H9 (cell line): ENCODE measurements around the gene FAM120A. TPM values are rescaled to one million over a fixed set of nuclear protein-coding genes. Genes with fewer than 3 reads are reported as not detected.

Experiments
- DNase-seq: peaks from one replicate; pipeline ENCODE4 v3.0.0-alpha.2; 2017
- H2AFZ ChIP-seq: one replicate; pipeline ENCODE4 v1.6.1; 2013; ENCODE audit warnings: mild to moderate bottlenecking, low read length, control low read depth, moderate library complexity
- H2AK5ac ChIP-seq: 2 replicates; pipeline ENCODE4 v1.6.1; 2013; ENCODE audit warnings: low read length, control low read depth, mixed read lengths; ENCODE audit not compliant: insufficient read length
- H2BK120ac ChIP-seq: one replicate; pipeline ENCODE4 v1.6.1; 2013; ENCODE audit warnings: low read depth, mild to moderate bottlenecking, low read length, control low read depth, inconsistent platforms; ENCODE audit not compliant: poor library complexity, severe bottlenecking
- H2BK12ac ChIP-seq: 2 replicates; pipeline ENCODE4 v1.6.1; 2013; ENCODE audit warnings: low read length, control low read depth, mixed read lengths, low read depth; ENCODE audit not compliant: insufficient read length
- H2BK15ac ChIP-seq: 2 replicates; pipeline ENCODE4 v1.6.1; 2013; ENCODE audit warnings: low read depth, low read length, control low read depth
- H2BK20ac ChIP-seq: one replicate; pipeline ENCODE4 v1.6.1; 2013; ENCODE audit warnings: low read depth, mild to moderate bottlenecking, low read length, control low read depth, inconsistent platforms; ENCODE audit not compliant: poor library complexity, severe bottlenecking
- H2BK5ac ChIP-seq: 2 replicates; pipeline ENCODE4 v1.6.1; 2013; ENCODE audit warnings: low read length, control low read depth, mixed read lengths; ENCODE audit not compliant: insufficient read length
- H3K14ac ChIP-seq: 2 replicates; pipeline ENCODE4 v1.6.1; 2013; ENCODE audit warnings: low read length, control low read depth; ENCODE audit not compliant: insufficient read depth
- H3K18ac ChIP-seq: 2 replicates; pipeline ENCODE4 v1.6.1; 2013; ENCODE audit warnings: low read depth, mild to moderate bottlenecking, mixed read lengths, low read length, control low read depth; ENCODE audit not compliant: insufficient read length
- H3K23ac ChIP-seq: 2 replicates; pipeline ENCODE4 v1.6.1; 2013; ENCODE audit warnings: low read length, control low read depth, mixed read lengths, low read depth; ENCODE audit not compliant: insufficient read length
- H3K23me2 ChIP-seq: 2 replicates; pipeline ENCODE4 v1.6.1; 2013; ENCODE audit warnings: low read depth, mild to moderate bottlenecking, mixed read lengths, low read length, control low read depth; ENCODE audit not compliant: insufficient read length, poor library complexity, severe bottlenecking
- H3K27ac ChIP-seq: 2 replicates; pipeline ENCODE4 v1.5.1; 2013; ENCODE audit warnings: low read length, control low read depth, mixed read lengths, low read depth; ENCODE audit not compliant: insufficient read length
- H3K27me3 ChIP-seq: 2 replicates; pipeline ENCODE4 v1.6.1; 2013; ENCODE audit warnings: low read length, control low read depth, inconsistent platforms; ENCODE audit not compliant: insufficient read depth
- H3K4ac ChIP-seq: 2 replicates; pipeline ENCODE4 v1.6.1; 2013; ENCODE audit warnings: low read depth, mild to moderate bottlenecking, control low read depth, inconsistent platforms, low read length, moderate library complexity
- H3K4me1 ChIP-seq: 2 replicates; pipeline ENCODE4 v1.6.1; 2013; ENCODE audit warnings: low read length, control low read depth, inconsistent platforms; ENCODE audit not compliant: insufficient read depth
- H3K4me2 ChIP-seq: 2 replicates; pipeline ENCODE4 v1.6.1; 2013; ENCODE audit warnings: low read length, control low read depth, mixed read lengths; ENCODE audit not compliant: insufficient read length, insufficient read depth
- H3K56ac ChIP-seq: 2 replicates; pipeline ENCODE4 v1.6.1; 2013; ENCODE audit warnings: low read depth, mild to moderate bottlenecking, mixed read lengths, low read length, control low read depth; ENCODE audit not compliant: insufficient read length
- H3K79me1 ChIP-seq: 2 replicates; pipeline ENCODE4 v1.6.1; 2013; ENCODE audit warnings: low read depth, mild to moderate bottlenecking, moderate library complexity, low read length, control low read depth, inconsistent platforms; ENCODE audit not compliant: insufficient read depth, poor library complexity, severe bottlenecking
- H3K79me2 ChIP-seq: 2 replicates; pipeline ENCODE4 v1.6.1; 2013; ENCODE audit warnings: low read length, control low read depth, inconsistent platforms; ENCODE audit not compliant: insufficient read depth
- H3K9ac ChIP-seq: 2 replicates; pipeline ENCODE4 v1.6.1; 2013; ENCODE audit warnings: low read length, control low read depth, mixed read lengths; ENCODE audit not compliant: insufficient read length; ENCODE audit errors: extremely low read depth
- H3K9me3 ChIP-seq: one replicate; pipeline ENCODE4 v1.6.1; 2013; ENCODE audit warnings: low read depth, low read length, inconsistent platforms; ENCODE audit not compliant: control insufficient read depth
- H3T11ph ChIP-seq: one replicate; pipeline ENCODE4 v1.6.1; 2013; ENCODE audit warnings: mild to moderate bottlenecking, low read length, control low read depth, inconsistent platforms
- H4K20me1 ChIP-seq: one replicate; pipeline ENCODE4 v1.6.1; 2013; ENCODE audit not compliant: control insufficient read depth, insufficient read length, insufficient read depth
- H4K5ac ChIP-seq: 2 replicates; pipeline ENCODE4 v1.6.1; 2013; ENCODE audit warnings: low read depth, mild to moderate bottlenecking, mixed read lengths, low read length, control low read depth; ENCODE audit not compliant: insufficient read length
- H4K8ac ChIP-seq: replicated peaks from 2 replicates; pipeline ENCODE4 v1.6.1; 2013; ENCODE audit warnings: low read length, control low read depth, mixed read lengths, low read depth; ENCODE audit not compliant: insufficient read length
- H4K91ac ChIP-seq: 2 replicates; pipeline ENCODE4 v1.6.1; 2013; ENCODE audit warnings: low read depth, mild to moderate bottlenecking, moderate library complexity, mixed read lengths, low read length, control low read depth; ENCODE audit not compliant: insufficient read length
- H3K27ac Mint-ChIP-seq, 3 experiments: 2 replicates in 2 of 3; 3 replicates in 1 of 3; pipeline ENCODE4 v1.8.0; 2020 to 2021; ENCODE audit warnings: mixed read lengths in 3 of 3, mild to moderate bottlenecking in 1 of 3, moderate library complexity in 1 of 3
- H3K27me3 Mint-ChIP-seq: 2 replicates; pipeline ENCODE4 v1.8.0; 2021; ENCODE audit warnings: low read depth, mild to moderate bottlenecking, moderate library complexity, mixed read lengths
- H3K36me3 Mint-ChIP-seq, 3 experiments: 2 replicates in 2 of 3; 3 replicates in 1 of 3; pipeline ENCODE4 v1.8.0; 2020 to 2021; ENCODE audit warnings: low read depth in 3 of 3, mixed read lengths in 3 of 3; ENCODE audit not compliant: insufficient read depth in 1 of 3
- H3K4me1 Mint-ChIP-seq, 2 experiments: 2 replicates each; pipeline ENCODE4 v1.8.0; 2020; ENCODE audit warnings: mixed read lengths in 2 of 2
- H3K4me3 Mint-ChIP-seq, 2 experiments: 2 replicates in 1 of 2; 3 replicates in 1 of 2; pipeline ENCODE4 v1.8.0; 2020 to 2021; ENCODE audit warnings: mild to moderate bottlenecking in 2 of 2, mixed read lengths in 2 of 2, moderate library complexity in 1 of 2
- H3K9me3 Mint-ChIP-seq, 2 experiments: 2 replicates in 1 of 2; 3 replicates in 1 of 2; pipeline ENCODE4 v1.8.0; 2020; ENCODE audit warnings: mild to moderate bottlenecking in 2 of 2, mixed read lengths in 2 of 2, moderate library complexity in 1 of 2
- whole genome bisulfite sequencing: extraction: QIAGEN DNeasy Blood & Tissue Kit; methylation state at CpG from one replicate; pipeline ENCODE4 v1.1.7; 2013; ENCODE audit warnings: missing lambda C conversion rate, low lambda C conversion rate, mixed read lengths; ENCODE audit not compliant: insufficient read length; ENCODE audit errors: extremely low coverage; 5-methylcytosine and 5-hydroxymethylcytosine counted together
- total RNA-seq: library from RNA; stranded (reverse); gene quantifications from 2 replicates; pipeline ENCODE4 v1.2.1, GENCODE V29; 2021
- TF ChIP-seq, protein P1 (sequence below): fragments of 200-600 bp; sonication (generic); conservative IDR thresholded peaks from 3 replicates; pipeline ENCODE4 v1.8.0; 2021; ENCODE audit warnings: antibody characterized with exemption, mild to moderate bottlenecking

Gene FAM120A
- total RNA-seq, 1 experiment from 2014 or later: 57.7 TPM

DNA sequence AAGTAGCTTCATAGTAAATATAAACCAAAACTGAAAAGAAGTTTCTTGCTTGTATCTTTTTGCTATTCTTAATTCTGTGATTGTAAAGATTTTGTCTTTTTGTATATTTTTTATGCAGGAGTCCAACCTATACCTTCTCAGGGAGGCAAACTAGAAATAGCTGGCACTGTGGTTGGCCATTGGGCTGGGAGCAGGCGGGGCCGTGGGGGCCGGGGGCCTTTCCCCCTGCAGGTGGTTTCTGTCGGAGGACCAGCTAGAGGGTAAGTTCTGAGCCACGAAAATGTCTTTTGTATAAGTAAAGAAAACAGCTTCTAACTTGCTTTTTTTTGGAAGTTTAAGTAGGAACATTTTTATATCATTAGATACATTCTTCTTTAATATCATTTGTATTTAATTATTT lies 109.5 kb downstream of the FAM120A start:
- Mint-ChIP-seq H3K4me1 (peaks cover 0 to 3% of the 10 kb centered on the region in 2 experiments; a peak in 1 of 4 replicates), H3K27ac (no peak overlapping the region), H3K9me3 (no peaks in the 10 kb centered on the region), H3K27me3 (no peaks in the 10 kb centered on the region), H3K4me3 (no peak overlapping the region), H3K36me3 (peaks cover 31 to 83% (median 57%) of the 10 kb centered on the region in 3 experiments; a peak in 6 of 7 replicates)
- Histone ChIP-seq H3K9me3 (no peaks in the 10 kb centered on the region), H3K18ac (no peak overlapping the region), H2AK5ac (no peak overlapping the region), H2BK5ac (no peak overlapping the region), H2BK20ac (no peak overlapping the region), H4K8ac (no peak overlapping the region), H3K56ac (no peak overlapping the region), H3T11ph (no peak overlapping the region), H3K23ac (no peak overlapping the region), H2BK15ac (no peak overlapping the region), H2BK12ac (no peak overlapping the region), H2BK120ac (no peak overlapping the region), H3K4me1 (no peaks in the 10 kb centered on the region), H4K5ac (no peak overlapping the region), H4K20me1 (no peaks in the 10 kb centered on the region), H2AFZ (no peak overlapping the region), H3K27me3 (no peaks in the 10 kb centered on the region), H4K91ac (no peak overlapping the region), H3K9ac (no peak overlapping the region), H3K23me2 (no peaks in the 10 kb centered on the region), H3K79me1 (no peaks in the 10 kb centered on the region), H3K4me2 (no peak overlapping the region), H3K79me2 (no peaks in the 10 kb centered on the region), H3K14ac (no peak overlapping the region), H3K4ac (no peak overlapping the region), H3K27ac (no peak overlapping the region)
- TF ChIP-seq, protein P1, sequence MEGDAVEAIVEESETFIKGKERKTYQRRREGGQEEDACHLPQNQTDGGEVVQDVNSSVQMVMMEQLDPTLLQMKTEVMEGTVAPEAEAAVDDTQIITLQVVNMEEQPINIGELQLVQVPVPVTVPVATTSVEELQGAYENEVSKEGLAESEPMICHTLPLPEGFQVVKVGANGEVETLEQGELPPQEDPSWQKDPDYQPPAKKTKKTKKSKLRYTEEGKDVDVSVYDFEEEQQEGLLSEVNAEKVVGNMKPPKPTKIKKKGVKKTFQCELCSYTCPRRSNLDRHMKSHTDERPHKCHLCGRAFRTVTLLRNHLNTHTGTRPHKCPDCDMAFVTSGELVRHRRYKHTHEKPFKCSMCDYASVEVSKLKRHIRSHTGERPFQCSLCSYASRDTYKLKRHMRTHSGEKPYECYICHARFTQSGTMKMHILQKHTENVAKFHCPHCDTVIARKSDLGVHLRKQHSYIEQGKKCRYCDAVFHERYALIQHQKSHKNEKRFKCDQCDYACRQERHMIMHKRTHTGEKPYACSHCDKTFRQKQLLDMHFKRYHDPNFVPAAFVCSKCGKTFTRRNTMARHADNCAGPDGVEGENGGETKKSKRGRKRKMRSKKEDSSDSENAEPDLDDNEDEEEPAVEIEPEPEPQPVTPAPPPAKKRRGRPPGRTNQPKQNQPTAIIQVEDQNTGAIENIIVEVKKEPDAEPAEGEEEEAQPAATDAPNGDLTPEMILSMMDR: no peak
- DNase-seq: no peak
- WGBS: no CpG with 5 or more reads among the region's 5 CpGs
